GM19240 (cell line): ENCODE measurements around the gene SCN1B.
"Not testable (repeated sequence)": the region's sequence is repeated elsewhere in the genome, so short reads cannot be mapped to it uniquely, and the experiment has no call there.

Source experiments
- DNase-seq: peaks from one replicate; pipeline ENCODE4 v3.0.0; 2011; ENCODE audit warnings: low spot score; ENCODE audit not compliant: insufficient read length

The SCN1B gene

DNA sequence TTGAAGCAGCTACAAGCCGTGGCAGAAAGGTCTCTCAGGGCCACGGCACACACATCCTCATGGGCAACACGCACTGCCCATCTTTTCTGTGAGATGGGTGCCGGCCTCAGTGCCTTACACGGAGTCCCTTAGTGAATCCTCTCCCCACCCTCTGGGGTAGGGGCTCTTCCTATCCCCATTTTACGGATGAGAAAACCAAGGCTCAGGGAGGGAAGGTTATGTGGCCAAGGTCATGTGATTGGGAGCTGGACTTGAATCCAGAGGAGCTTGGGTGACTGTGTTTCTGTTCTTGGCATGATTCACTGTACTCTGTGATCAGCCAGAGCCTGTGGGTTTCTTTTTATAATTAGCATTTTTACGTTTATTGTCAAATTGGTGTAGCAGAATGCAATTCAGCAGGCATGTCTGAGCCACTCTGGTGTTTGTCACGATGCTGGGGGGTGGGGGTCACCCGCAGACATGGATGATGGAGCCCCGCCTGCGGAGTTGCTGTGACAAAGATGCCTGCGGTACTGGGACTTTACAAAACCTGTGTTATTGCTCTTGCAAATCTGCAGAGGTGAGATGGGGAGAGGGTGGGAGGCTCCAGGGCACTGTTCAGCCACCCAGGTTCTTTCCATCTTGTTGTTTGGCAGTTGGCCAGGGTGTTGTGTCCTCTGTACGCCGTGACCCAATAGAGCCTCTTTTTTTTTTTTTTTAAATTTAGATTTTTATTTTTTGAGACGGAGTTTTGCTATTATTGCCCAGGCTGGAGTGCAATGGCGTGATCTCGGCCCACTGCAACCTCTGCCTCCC, 4.5 kb downstream of the SCN1B start:
- no peak for DNase-seq

DNA sequence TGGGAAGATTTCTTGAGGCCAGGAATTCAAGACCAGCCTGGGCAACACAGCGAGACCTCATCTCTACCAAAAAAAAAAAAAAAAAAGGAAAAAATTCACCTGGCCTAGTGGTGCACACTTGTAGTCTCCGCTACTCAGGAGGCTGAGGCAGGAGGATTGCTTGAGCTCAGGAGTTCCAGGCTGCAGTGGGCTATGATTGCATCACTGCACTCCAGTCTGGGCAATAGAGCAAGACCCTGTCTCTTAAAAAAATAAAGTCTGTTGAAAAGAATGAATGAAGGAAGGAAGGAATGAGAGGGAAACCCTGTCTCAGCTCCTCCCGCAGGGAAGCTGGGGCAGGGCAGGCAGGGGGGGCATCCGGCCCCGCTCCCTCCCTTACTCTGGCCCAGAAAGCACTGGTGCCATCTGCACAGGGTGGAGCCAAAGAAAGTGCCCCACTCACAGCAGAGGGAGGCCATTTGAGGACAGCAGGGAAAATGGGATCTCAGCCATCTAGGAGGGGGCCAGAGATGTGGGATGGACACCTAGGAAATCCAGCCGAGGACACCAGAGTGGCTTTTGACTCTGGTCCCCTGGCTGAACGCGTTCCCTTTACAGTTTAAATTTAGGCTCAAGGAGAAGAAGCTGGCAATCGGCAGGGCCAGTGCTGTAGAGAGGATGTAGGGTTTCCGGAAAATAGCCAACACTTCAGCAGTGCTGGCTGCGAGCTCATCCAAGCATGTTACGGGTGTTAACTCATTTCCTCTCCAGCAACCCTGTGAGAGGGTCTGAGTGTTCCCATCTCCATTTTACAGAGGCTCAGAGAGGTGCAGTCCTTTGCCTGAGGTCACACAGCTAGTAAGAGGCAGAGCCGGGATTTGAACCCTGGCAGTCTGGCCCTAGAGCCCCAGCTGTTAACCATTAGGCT, 7.7 kb downstream of the SCN1B start:
- DNase-seq = no peak

- DNase-seq = no peak
Observed at GRCh38 chr19:35038623-35039512, 8.6 kb downstream of the SCN1B start.

GRCh38 chr19:35039881-35040825, 9.9 kb downstream of the SCN1B start:
- no peak for DNase-seq

DNA sequence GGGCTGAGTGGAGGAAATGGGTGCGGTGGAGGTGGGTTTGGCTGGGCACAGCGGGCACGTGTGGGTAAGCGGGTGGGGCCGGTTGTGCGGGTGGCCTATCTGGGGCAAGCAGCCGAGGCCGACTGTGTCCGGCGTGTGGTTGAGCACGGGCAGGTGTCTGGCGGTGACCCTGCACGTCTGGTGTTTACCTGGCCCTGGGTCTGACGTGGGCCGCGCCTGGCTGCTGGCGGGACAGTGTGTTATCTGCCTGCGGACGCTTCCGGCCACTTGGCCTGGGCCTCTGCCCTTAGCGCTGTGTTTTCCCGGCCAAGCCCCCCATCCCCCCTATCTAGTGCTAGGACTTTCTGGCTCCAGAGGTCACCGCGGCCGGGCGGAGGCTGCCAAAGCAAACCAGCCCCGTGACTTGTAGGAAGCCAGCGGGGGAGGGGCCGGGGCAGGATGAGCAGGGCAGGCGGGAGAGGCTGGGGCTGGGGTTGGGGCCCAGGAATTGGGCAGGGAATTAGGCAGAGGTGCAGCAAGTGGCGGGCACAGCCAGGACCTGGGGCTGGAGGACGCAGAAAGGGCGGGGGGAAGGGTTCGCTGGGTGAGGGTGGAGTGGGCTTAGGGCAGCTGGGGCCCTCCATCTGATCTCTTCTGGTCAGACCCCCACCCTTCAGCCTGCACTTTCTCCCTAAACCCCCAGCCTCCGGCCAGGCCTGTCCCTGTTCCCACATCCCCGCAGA, 10.7 kb downstream of the SCN1B start:
- no peak for DNase-seq

DNA sequence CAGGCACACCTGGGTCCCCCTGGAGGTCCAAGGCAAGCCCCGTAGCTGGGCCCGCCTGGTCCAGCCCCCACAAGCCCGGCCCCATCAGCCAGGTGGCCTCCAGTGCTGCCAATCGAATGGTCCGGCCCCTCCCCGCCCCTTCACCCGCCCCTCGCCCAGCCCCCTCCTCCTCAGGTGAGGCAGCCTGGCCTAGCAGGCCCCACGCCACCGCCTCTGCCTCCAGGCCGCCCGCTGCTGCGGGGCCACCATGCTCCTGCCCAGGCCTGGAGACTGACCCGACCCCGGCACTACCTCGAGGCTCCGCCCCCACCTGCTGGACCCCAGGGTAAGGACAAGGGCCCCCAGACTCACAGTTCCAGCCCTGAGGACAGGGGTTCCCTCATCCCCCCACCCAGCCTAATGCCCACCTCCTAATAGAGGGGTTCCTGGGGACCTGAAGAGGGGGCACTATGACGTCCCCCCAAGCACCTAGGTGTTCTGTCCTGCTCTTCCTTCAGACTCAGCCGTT, 11.3 kb downstream of the SCN1B start, which contains the start of gene HPN:
Gene HPN, plus strand, starts transcription at position 174 of the 508 bp plus-strand sequence. CDS start 786 bp downstream, outside the sequence.
- DNase-seq = no peak

DNA sequence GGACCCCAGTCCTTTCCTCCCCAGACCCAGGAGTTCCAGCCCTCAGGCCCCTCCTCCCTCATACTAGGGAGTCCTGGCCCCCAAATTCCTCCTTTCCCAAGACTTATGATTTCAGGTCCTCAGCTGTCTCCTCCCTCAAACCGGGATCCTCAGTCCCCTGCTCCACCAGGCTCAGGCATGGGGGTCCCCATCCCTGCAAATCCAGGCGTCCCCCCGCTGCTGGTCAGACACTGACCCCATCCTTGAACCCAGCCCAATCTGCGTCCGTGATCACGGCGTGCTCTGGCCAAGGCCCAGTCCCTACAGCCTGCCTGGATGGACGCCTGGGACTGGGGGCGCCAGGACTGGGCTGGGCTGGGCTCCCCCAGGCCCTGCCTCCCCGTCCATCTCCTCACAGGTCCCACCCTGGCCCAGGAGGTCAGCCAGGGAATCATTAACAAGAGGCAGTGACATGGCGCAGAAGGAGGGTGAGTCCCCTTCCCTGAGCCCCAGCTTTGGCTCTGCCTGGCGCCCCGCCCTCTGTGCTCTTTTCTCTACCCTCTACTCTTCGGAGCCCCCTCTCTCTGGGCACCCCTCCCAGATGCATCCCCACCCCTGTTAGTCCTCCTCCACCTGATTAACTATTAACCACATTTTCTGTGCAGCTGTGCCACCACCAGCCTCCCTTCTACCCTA, 11.9 kb downstream of the SCN1B start:
- no peak for DNase-seq

GRCh38 chr19:35042954-35043604, 12.8 kb downstream of the SCN1B start:
- DNase-seq = no peak

GRCh38 chr19:35043906-35044305, 13.6 kb downstream of the SCN1B start:
- no peak for DNase-seq

- DNase-seq = peak; percentile 68
Observed at GRCh38 chr19:35044317-35045117, 14.2 kb downstream of the SCN1B start.

DNA sequence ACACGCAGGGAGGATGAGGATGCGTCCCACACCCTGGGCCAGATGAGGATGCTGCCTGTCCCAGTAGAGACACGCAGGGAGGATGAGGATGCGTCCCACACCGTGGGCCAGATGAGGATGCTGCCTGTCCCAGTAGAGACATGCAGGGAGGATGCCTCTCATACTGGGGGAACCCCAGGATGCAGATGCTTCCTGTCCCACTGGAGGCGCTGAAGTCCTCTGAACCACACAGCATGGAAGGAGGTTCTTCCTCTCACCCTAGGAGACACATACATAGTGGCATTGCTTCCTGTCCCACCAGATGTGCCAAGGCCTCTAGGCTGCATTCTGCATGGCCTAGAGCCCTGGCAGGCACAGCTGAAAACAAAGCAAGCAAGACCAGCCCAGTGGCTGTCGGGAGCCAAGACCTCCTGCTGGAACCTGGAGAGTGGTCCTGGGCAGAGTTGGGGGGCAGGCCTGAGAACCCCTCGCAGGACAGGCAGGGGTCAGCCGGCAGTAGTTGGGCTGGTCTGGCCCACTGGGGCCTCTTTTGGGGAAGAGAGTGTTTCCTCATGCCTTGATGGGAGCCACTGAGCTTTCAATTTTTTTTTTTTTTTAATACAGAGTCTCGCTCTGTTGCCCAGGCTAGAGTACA, 15.5 kb downstream of the SCN1B start:
- DNase-seq = peak; percentile 79

- DNase-seq = no peak
Observed at GRCh38 chr19:35046461-35046860, 16.2 kb downstream of the SCN1B start.

DNA sequence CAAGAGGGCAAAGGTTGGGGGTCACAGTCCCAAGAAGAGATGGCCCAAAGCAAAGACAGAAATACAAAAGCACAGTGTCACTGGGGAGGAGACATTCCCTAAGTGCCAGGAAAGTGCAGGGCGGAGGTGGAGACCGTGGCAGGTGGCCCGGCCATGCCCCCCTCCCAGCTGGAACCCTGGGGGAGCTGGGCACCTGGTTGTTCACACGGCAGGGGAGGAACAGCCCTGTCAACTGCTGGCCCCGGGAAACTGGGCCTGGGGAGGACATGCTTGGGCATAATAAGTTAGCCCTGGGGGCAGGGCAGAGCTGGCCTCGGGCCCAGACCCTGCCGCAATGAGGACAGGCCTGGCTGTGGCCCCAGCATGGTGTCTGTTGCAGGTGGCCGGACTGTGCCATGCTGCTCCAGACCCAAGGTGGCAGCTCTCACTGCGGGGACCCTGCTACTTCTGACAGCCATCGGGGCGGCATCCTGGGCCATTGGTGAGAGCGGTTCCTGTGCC, 18.7 kb downstream of the SCN1B start:
- no peak for DNase-seq

DNA sequence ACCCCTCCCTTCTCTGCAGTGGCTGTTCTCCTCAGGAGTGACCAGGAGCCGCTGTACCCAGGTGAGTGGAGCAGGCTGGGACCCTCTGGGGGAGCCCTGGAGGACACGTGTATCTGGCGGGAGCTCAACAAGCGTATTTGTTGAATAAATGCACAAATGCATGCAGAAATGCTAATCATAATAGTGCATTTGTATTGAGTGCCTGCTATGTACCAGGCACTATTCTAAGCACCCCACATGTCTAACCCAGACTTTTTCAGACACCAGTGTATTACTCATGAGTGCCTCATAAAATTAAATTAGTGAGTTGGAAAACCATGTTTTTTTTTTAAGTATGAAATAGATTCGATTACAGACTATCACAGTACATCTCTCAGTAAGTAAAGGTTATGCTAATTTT, 19.2 kb downstream of the SCN1B start:
- no peak for DNase-seq

GRCh38 chr19:35050662-35051061, 20.4 kb downstream of the SCN1B start:
- not testable (repeated sequence) for DNase-seq

GRCh38 chr19:35051268-35051667, 21.0 kb downstream of the SCN1B start:
- DNase-seq = not testable (repeated sequence)

DNA sequence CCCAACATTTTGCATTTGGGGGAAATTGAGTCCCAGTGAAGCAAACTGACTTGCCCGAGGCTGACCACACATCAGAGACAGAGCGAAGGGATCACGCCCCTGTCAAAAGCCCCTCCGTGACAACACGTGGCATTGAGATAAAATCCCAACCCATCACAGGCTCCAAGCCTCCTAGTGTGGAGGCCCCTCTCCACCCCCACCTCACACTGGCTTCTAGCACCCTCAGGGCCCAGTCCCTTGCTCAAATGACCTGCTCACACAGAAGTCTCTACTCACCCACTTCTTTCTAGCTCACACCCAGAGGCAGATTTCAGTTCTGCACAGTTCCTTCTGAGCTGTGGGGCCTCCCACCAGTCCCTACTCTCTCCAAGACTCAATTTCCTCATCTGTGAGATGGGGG, 21.5 kb downstream of the SCN1B start:
- DNase-seq = no peak
